Omental fat pad (tissue), 4 donors: ENCODE results near the gene TNS1. TPM values are rescaled to one million over a fixed set of nuclear protein-coding genes. Genes with fewer than 3 reads are reported as not detected.

Source experiments
- ATAC-seq: fragments of 150-250 bp; one replicate; pipeline ENCODE4 v1.9.1; 2016; ENCODE audit warnings: mild to moderate bottlenecking, moderate library complexity; ENCODE audit not compliant: low FRiP score
- DNase-seq: peaks from one replicate; pipeline ENCODE4 v3.0.0-alpha.2; 2019; ENCODE audit warnings: low spot score
- total RNA-seq, 4 donors: library from RNA; depleted of rRNA; stranded (reverse); fragments of >200 nt; gene quantifications; one replicate each; pipeline ENCODE4 v1.1.0, GENCODE V29; 2016
- TF ChIP-seq, protein P1 (sequence below), 3 donors: fragments of 450-650 bp; IDR thresholded peaks; one replicate each; pipeline ENCODE4 v1.5.1; 2016 to 2017; ENCODE audit warnings: antibody characterized with exemption in 3 of 3, mild to moderate bottlenecking in 3 of 3, moderate library complexity in 2 of 3

Gene TNS1
- total RNA-seq, 4 donors from 2014 or later = 135 to 453 (median 361) TPM

DNA sequence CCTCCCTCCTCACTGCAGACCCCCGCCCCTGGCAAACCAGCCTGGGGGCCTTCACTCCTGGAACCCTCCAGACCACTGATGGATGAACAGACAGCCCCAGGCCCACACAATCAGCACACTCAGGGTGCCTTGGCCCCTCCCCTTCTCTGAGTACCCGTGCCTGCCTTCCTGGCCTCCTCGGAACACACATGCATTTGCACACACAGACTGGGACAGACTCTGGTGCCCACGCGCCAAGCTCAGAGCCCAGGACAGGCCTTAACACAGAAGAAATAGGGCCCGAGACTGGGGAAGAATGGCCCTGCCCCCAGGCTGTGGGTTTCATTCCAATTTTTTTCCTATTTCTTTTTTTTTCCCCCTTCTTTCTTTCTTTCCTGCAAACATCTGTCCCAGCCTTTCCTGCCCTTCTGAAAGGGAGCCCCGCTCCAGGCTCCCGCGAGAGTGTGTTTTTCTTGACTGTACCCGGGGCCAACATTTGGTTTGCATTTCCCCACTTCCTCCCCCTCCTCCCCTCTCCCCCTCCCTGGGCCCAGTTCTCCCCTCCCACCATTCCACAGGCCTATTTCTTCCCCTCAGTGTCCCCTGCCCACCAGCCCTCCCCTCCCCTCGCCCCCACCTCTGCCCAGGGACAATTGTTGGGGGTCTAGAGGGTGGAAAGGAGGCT lies 618 bp upstream of the TNS1 start:
- DNase-seq (no peak), ATAC-seq (no peak)
- TF ChIP-seq, protein P1, sequence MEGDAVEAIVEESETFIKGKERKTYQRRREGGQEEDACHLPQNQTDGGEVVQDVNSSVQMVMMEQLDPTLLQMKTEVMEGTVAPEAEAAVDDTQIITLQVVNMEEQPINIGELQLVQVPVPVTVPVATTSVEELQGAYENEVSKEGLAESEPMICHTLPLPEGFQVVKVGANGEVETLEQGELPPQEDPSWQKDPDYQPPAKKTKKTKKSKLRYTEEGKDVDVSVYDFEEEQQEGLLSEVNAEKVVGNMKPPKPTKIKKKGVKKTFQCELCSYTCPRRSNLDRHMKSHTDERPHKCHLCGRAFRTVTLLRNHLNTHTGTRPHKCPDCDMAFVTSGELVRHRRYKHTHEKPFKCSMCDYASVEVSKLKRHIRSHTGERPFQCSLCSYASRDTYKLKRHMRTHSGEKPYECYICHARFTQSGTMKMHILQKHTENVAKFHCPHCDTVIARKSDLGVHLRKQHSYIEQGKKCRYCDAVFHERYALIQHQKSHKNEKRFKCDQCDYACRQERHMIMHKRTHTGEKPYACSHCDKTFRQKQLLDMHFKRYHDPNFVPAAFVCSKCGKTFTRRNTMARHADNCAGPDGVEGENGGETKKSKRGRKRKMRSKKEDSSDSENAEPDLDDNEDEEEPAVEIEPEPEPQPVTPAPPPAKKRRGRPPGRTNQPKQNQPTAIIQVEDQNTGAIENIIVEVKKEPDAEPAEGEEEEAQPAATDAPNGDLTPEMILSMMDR (IDR thresholded peaks at IDR 0.05) = no peak

DNA sequence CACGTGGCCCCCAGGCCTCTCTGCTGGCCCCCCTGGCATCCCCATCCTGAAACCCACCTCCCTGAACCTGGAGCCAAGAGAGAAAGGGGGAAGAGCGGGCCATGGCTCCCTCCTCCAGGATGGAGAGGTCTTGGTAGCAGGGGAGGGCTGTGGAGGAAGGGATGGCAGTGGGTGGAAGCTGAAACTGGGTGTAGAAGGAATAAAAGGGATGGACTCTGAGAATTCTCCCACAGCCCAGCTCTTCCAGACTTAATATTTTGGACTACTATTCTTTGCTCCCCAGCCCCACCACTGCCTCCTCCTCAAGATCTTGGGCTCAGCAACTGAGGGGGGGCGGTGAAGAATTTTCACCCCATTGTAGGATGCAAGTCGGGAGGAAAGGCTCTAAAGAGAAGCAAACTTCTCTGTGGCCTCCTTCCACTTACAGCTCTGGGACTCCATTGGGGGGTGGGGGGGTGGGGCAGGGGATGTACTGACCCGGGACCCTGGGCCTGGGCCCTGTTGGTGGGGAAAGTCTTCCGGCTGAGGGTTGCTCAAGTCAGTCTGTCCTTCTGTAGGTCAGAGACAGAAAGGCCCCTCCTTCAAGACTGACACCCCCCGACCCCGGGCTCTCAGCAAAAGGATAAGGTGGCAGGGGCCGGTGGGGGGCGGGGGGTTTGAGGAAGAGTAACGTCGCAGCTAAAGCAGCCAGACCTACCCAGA lies 501 bp downstream of the TNS1 start:
- TF ChIP-seq, protein P1 (IDR thresholded peaks at IDR 0.05) = no peak
- ATAC-seq (no peak), DNase-seq (no peak)

DNA sequence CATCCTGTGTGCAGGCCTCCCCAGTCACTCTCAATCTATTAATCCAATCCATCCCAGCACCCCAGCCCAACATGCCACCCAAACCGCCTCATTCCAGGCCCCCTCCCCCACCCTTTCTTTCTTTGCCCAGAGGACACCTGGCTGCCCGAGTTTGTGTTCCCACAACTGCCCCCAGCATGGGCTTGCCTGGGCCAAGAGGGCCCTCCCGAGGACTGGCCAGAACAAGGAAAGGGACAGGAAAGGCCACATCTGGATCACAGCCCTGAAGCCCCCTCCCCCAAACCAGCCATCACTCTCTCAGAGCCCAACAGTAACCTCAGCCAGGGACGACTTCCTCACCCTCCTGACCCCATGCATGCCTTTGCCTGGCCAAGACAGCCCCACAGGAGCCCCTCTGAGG lies 1.2 kb downstream of the TNS1 start:
- no peak for DNase-seq
- no peak for ATAC-seq
- TF ChIP-seq, protein P1 (IDR thresholded peaks at IDR 0.05) = no peak

DNA sequence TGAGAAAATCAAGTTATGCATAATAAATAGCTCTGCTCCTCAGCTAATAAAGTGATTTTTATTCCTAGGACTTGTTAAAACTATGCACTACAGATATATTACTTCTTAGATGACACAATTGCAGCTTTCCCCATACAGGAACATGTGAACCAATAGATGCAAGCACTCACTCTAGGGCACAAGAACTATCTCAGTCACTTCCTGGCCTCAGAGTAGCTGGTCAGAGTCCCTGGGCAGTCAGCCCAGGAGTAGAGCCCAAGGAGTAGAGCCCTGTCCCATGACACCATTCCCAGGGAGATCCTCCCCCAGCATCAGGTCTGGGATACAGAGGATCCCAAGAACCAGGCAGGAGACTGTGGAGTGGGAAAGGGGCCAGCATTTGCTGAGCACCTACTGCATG lies 2.7 kb downstream of the TNS1 start:
- TF ChIP-seq, protein P1 (IDR thresholded peaks at IDR 0.05) = no peak
- no peak for ATAC-seq
- DNase-seq = no peak

DNA sequence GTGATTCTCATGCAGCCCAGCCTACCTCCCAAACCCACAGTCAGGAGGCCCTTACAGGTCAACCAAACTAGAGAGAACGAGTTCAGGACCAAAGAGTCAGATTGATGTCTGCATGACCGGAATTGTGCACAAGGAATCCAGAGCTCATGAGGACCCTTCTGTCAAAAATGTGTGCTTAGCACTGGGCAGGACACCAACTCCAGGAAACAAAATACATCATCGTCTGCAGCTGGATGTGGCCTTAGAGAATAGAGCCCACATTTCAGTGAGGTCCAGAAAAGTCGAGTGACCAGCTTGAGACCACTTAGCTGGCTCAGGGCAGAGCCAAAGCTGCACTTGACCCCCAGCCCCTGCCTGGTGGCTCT lies 3.2 kb downstream of the TNS1 start:
- ATAC-seq = no peak
- TF ChIP-seq, protein P1 (IDR thresholded peaks at IDR 0.05) = no peak
- no peak for DNase-seq

DNA sequence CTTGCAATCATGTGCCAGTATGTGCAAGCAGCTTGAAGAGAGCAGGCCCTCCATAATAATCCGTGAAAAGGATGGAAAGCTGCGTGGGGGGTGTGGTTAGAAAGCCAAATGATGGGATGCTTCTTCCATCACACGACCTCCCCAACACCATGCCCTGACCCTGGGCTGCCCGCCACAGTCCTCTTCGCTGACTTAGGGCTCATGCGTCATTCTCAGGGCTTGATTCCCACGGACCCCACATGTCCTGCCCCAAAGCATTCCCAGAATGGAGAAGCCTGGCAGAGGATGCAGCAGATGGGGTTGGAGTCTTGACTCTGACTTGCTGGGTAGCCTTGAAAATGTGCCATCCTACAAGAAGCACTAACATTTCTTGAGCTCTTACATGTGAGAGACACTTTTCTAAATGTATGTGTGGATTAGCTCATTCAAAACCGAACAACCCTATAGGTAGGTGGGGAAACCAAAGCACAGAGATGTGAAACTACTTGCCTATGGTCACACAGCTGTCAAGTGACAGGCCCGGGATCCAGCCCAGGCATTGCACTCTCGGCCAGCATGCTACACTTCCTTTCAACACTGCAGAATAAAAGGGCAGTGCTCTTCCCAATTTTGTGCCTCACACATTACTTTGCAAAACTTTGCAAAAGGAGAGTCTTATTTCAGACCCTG lies 3.7 kb downstream of the TNS1 start:
- DNase-seq (no peak), ATAC-seq (no peak)
- TF ChIP-seq, protein P1 (IDR thresholded peaks at IDR 0.05) = no peak
